Mesendoderm (in vitro differentiated cells): ENCODE results near the gene FOXD4L3. TPM values are rescaled to one million over a fixed set of nuclear protein-coding genes. Genes with fewer than 3 reads are reported as not detected.
"Not testable (repeated sequence)": the region's sequence is repeated elsewhere in the genome, so short reads cannot be mapped to it uniquely, and the experiment has no call there.

Experiments
- DNase-seq: peaks from one replicate; pipeline ENCODE4 v3.0.0; 2013
- H2AK5ac ChIP-seq: 2 replicates; pipeline ENCODE4 v1.6.1; 2013; ENCODE audit warnings: low read length, inconsistent platforms
- H2BK120ac ChIP-seq: 2 replicates; pipeline ENCODE4 v1.6.1; 2013; ENCODE audit warnings: low read depth, mild to moderate bottlenecking, low read length, moderate library complexity, mixed read lengths
- H2BK15ac ChIP-seq: replicated peaks from 2 replicates; pipeline ENCODE4 v1.6.1; 2013; ENCODE audit warnings: low read depth, mild to moderate bottlenecking, moderate library complexity
- H2BK5ac ChIP-seq: 2 replicates; pipeline ENCODE4 v1.6.1; 2013; ENCODE audit warnings: low read length, inconsistent platforms
- H3K18ac ChIP-seq: 2 replicates; pipeline ENCODE4 v1.6.1; 2013; ENCODE audit warnings: mild to moderate bottlenecking, low read length, mixed read lengths
- H3K23ac ChIP-seq: one replicate; pipeline ENCODE4 v1.6.1; 2013; ENCODE audit warnings: low read length
- H3K27ac ChIP-seq: 2 replicates; pipeline ENCODE4 v1.5.1; 2013; ENCODE audit warnings: low read depth, mild to moderate bottlenecking, inconsistent platforms, low read length, moderate library complexity
- H3K27me3 ChIP-seq: 2 replicates; pipeline ENCODE4 v1.6.1; 2013; ENCODE audit warnings: low read length, control low read depth, mild to moderate bottlenecking, inconsistent platforms; ENCODE audit not compliant: insufficient read depth, poor library complexity
- H3K36me3 ChIP-seq: 2 replicates; pipeline ENCODE4 v1.6.1; 2013; ENCODE audit warnings: low read length, inconsistent platforms; ENCODE audit not compliant: control insufficient read depth, insufficient read depth
- H3K4ac ChIP-seq: one replicate; pipeline ENCODE4 v1.6.1; 2013; ENCODE audit warnings: low read depth, mild to moderate bottlenecking, low read length, moderate library complexity
- H3K4me1 ChIP-seq: 2 replicates; pipeline ENCODE4 v1.6.1; 2013; ENCODE audit warnings: low read depth, low read length, inconsistent platforms; ENCODE audit not compliant: control insufficient read depth
- H3K4me2 ChIP-seq: 2 replicates; pipeline ENCODE4 v1.6.1; 2013; ENCODE audit warnings: low read length
- H3K4me3 ChIP-seq: 2 replicates; pipeline ENCODE4 v1.5.1; 2013; ENCODE audit warnings: mild to moderate bottlenecking, low read length
- H3K56ac ChIP-seq: one replicate; pipeline ENCODE4 v1.6.1; 2013; ENCODE audit warnings: low read length
- H3K79me1 ChIP-seq: 2 replicates; pipeline ENCODE4 v1.6.1; 2013; ENCODE audit warnings: low read length, inconsistent platforms
- H3K79me2 ChIP-seq: 2 replicates; pipeline ENCODE4 v1.6.1; 2013; ENCODE audit warnings: mild to moderate bottlenecking, low read length; ENCODE audit not compliant: control insufficient read depth, insufficient read depth
- H3K9ac ChIP-seq: 2 replicates; pipeline ENCODE4 v1.6.1; 2013; ENCODE audit warnings: low read length, inconsistent platforms
- H4K5ac ChIP-seq: one replicate; pipeline ENCODE4 v1.6.1; 2013; ENCODE audit warnings: low read length
- H4K8ac ChIP-seq: one replicate; pipeline ENCODE4 v1.6.1; 2013; ENCODE audit warnings: low read depth, mild to moderate bottlenecking, control low read depth, low read length, moderate library complexity
- WGBS: extraction: QIAGEN DNeasy Blood & Tissue Kit; methylation state at CpG from one replicate; pipeline ENCODE4 v1.1.7; 2013; ENCODE audit warnings: low lambda C conversion rate, missing lambda C conversion rate; ENCODE audit not compliant: insufficient coverage; ENCODE audit errors: extremely low coverage; 5-methylcytosine and 5-hydroxymethylcytosine counted together
- polyA plus RNA-seq, 2 experiments: library from polyadenylated mRNA; stranded (reverse); fragments of 200-250 nt; gene quantifications; one replicate each; pipeline ENCODE4 v1.2.3, GENCODE V29; 2013

FOXD4L3 gene
- polyA plus RNA-seq (2013, experiment 1 of 2) = not detected
- polyA plus RNA-seq (2013, experiment 2 of 2) = not detected

- H3K18ac ChIP-seq, H3K36me3 ChIP-seq, DNase-seq, H3K4ac ChIP-seq, H3K79me1 ChIP-seq, H3K4me1 ChIP-seq, H2AK5ac ChIP-seq, H2BK120ac ChIP-seq, H3K27ac ChIP-seq, H4K8ac ChIP-seq, H3K4me2 ChIP-seq, H3K56ac ChIP-seq, H4K5ac ChIP-seq, H3K4me3 ChIP-seq, H2BK5ac ChIP-seq, H3K27me3 ChIP-seq, H2BK15ac ChIP-seq, H3K79me2 ChIP-seq, H3K9ac ChIP-seq, H3K23ac ChIP-seq: not testable (repeated sequence)
- no CpG with 5 or more reads among the region's 15 CpGs for WGBS
Observed at GRCh38 chr9:68302567-68302966, at the start of gene FOXD4L3. Gene FOXD4L3 (plus strand): TSS chr9:68302867. CDS start chr9:68302952, 85 bp downstream.

- not testable (repeated sequence) for H2AK5ac ChIP-seq, DNase-seq, H4K8ac ChIP-seq, H3K79me2 ChIP-seq, H3K4me3 ChIP-seq, H2BK5ac ChIP-seq, H3K18ac ChIP-seq, H2BK15ac ChIP-seq, H3K4me1 ChIP-seq, H3K4ac ChIP-seq, H3K56ac ChIP-seq, H4K5ac ChIP-seq, H3K36me3 ChIP-seq, H2BK120ac ChIP-seq, H3K79me1 ChIP-seq, H3K27me3 ChIP-seq, H3K23ac ChIP-seq, H3K4me2 ChIP-seq, H3K27ac ChIP-seq, H3K9ac ChIP-seq
- no CpG with 5 or more reads among the region's 16 CpGs for WGBS
Observed at GRCh38 chr9:68281041-68281440, 21.6 kb upstream of the FOXD4L3 start.

GRCh38 chr9:68303771-68304170, 1.1 kb downstream of the FOXD4L3 start:
- not testable (repeated sequence) for H2AK5ac ChIP-seq, H4K5ac ChIP-seq, H3K9ac ChIP-seq, H2BK5ac ChIP-seq, H2BK120ac ChIP-seq, H3K4me2 ChIP-seq, H2BK15ac ChIP-seq, H4K8ac ChIP-seq, H3K79me1 ChIP-seq, DNase-seq, H3K79me2 ChIP-seq, H3K4me1 ChIP-seq, H3K27ac ChIP-seq, H3K4ac ChIP-seq, H3K23ac ChIP-seq, H3K56ac ChIP-seq, H3K27me3 ChIP-seq, H3K4me3 ChIP-seq, H3K18ac ChIP-seq, H3K36me3 ChIP-seq
- WGBS = no CpG with 5 or more reads among the region's 30 CpGs

- not testable (repeated sequence) for H3K23ac ChIP-seq, H3K27me3 ChIP-seq, H3K56ac ChIP-seq, H3K4me3 ChIP-seq, H3K27ac ChIP-seq, H3K36me3 ChIP-seq, H3K4me1 ChIP-seq, H4K8ac ChIP-seq, H2BK15ac ChIP-seq, H3K9ac ChIP-seq, H3K4ac ChIP-seq, H3K79me1 ChIP-seq, H3K79me2 ChIP-seq, H2BK5ac ChIP-seq, DNase-seq, H2BK120ac ChIP-seq, H4K5ac ChIP-seq, H3K18ac ChIP-seq, H2AK5ac ChIP-seq, H3K4me2 ChIP-seq
- no CpG with 5 or more reads among the region's 21 CpGs for WGBS
Observed at GRCh38 chr9:68304212-68304611, 1.5 kb downstream of the FOXD4L3 start.

- not testable (repeated sequence) for H3K4me3 ChIP-seq, H2BK5ac ChIP-seq, H3K9ac ChIP-seq, H4K8ac ChIP-seq, H3K4me1 ChIP-seq, H2BK120ac ChIP-seq, H3K36me3 ChIP-seq, H3K56ac ChIP-seq, H3K79me1 ChIP-seq, H3K4ac ChIP-seq, H3K79me2 ChIP-seq, DNase-seq, H2AK5ac ChIP-seq, H2BK15ac ChIP-seq, H3K27ac ChIP-seq, H3K18ac ChIP-seq, H3K4me2 ChIP-seq, H3K27me3 ChIP-seq, H4K5ac ChIP-seq, H3K23ac ChIP-seq
- WGBS = no CpG with 5 or more reads among the region's 4 CpGs
Observed at GRCh38 chr9:68304777-68305176, 2.1 kb downstream of the FOXD4L3 start.

GRCh38 chr9:68305680-68306285, 3.1 kb downstream of the FOXD4L3 start:
- not testable (repeated sequence) for DNase-seq, H4K5ac ChIP-seq, H3K27me3 ChIP-seq, H3K27ac ChIP-seq, H3K36me3 ChIP-seq, H2BK120ac ChIP-seq, H2AK5ac ChIP-seq, H3K4me1 ChIP-seq, H3K18ac ChIP-seq, H3K4ac ChIP-seq, H3K4me3 ChIP-seq, H3K79me2 ChIP-seq, H3K9ac ChIP-seq, H3K4me2 ChIP-seq, H3K79me1 ChIP-seq, H3K23ac ChIP-seq, H2BK15ac ChIP-seq, H3K56ac ChIP-seq, H2BK5ac ChIP-seq, H4K8ac ChIP-seq
- WGBS = no CpG with 5 or more reads among the region's 21 CpGs
